HCT116 (cell line): ENCODE results near the gene THOC6. TPM values are rescaled to one million over a fixed set of nuclear protein-coding genes. Genes with fewer than 3 reads are reported as not detected.

ENCODE experiments used
- ATAC-seq: fragments of 200-7000 bp; cut with Tn5 transposase; 2 replicates; pipeline ENCODE4 v1.9.1; 2020; ENCODE audit warnings: mild to moderate bottlenecking, moderate library complexity
- BruUV-seq: library from RNA; stranded (reverse); fragments of 400-500 nt; replicated peaks from 2 replicates; lab custom pipeline; 2021; lab: Mats Ljungman, UMichigan
- CTCF ChIA-PET: fragments of 300-600 bp; sonication (Branson Sonifier 250); formaldehyde crosslinking; loops from one replicate; lab custom pipeline; 2021; ENCODE audit warnings: antibody characterized with exemption; lab: Charles Lee
- POLR2A ChIA-PET: fragments of 300-600, 350-600 bp; sonication (Branson Sonifier 250); formaldehyde crosslinking; loops from one replicate; lab custom pipeline; 2021; ENCODE audit warnings: antibody characterized with exemption; lab: Charles Lee
- RAD21 ChIA-PET, 2 experiments: fragments of 300-600 bp; sonication (Branson Sonifier 250); formaldehyde crosslinking; loops; one replicate each; lab custom pipeline; 2023; ENCODE audit warnings: low total read pairs in 2 of 2; ENCODE audit not compliant: uncharacterized antibody in 2 of 2, unreplicated experiment in 2 of 2, low non-redundant PET in 1 of 2; lab: Charles Lee
- DNase-seq: peaks from one replicate; pipeline ENCODE4 v3.0.0-alpha.2; 2010; ENCODE audit warnings: low read depth, low spot score
- H2AFZ ChIP-seq: fragments of 200-600 bp; shearing (Covaris generic), sonication (generic); 2 replicates; pipeline ENCODE4 v1.6.1; 2017; ENCODE audit warnings: low read depth, mixed run types, mixed read lengths, antibody characterized with exemption, low read length; ENCODE audit not compliant: poor library complexity, severe bottlenecking
- H3K27ac ChIP-seq: 2 replicates; pipeline ENCODE4 v1.5.1; 2012; ENCODE audit warnings: low read depth, low read length
- H3K27me3 ChIP-seq: fragments of 200-600 bp; sonication (generic); 2 replicates; pipeline ENCODE4 v1.6.1; 2016; ENCODE audit warnings: mixed run types, low read length, mixed read lengths; ENCODE audit not compliant: insufficient read depth
- H3K36me3 ChIP-seq, 2 experiments: fragments of 200-500 bp in 1 of 2; fragments of 200-600 bp in 1 of 2; sonication (Bioruptor generic) in 1 of 2; sonication (generic) in 1 of 2; 2 replicates each; pipeline versions ENCODE4 v1.5.1 to v1.6.1; 2014 to 2016; ENCODE audit warnings: low read length in 2 of 2, inconsistent platforms in 1 of 2, mixed read lengths in 1 of 2, mixed run types in 1 of 2; ENCODE audit not compliant: insufficient read depth in 2 of 2, control insufficient read depth in 1 of 2
- H3K4me1 ChIP-seq, 2 experiments: fragments of 200-600 bp in 1 of 2; sonication (generic) in 1 of 2; 2 replicates each; pipeline versions ENCODE4 v1.5.1 to v1.6.1; 2012 to 2017; ENCODE audit warnings: low read length in 2 of 2, inconsistent platforms in 1 of 2, mild to moderate bottlenecking in 1 of 2, mixed read lengths in 1 of 2, mixed run types in 1 of 2, moderate library complexity in 1 of 2; ENCODE audit not compliant: insufficient read depth in 2 of 2, control insufficient read depth in 1 of 2
- H3K4me2 ChIP-seq: fragments of 200-600 bp; sonication (generic); 2 replicates; pipeline ENCODE4 v1.6.1; 2017; ENCODE audit warnings: mixed run types, low read length, mixed read lengths
- H3K4me3 ChIP-seq, 2 experiments: fragments of 200-600 bp in 1 of 2; sonication (generic) in 1 of 2; replicated peaks in 1 of 2; 2 replicates each; pipeline ENCODE4 v1.5.1; 2011 to 2016; ENCODE audit warnings: low read length in 2 of 2, control low read depth in 1 of 2, low read depth in 1 of 2, mild to moderate bottlenecking in 1 of 2, mixed read lengths in 1 of 2, mixed run types in 1 of 2
- H3K79me2 ChIP-seq: fragments of 200-600 bp; sonication (generic); 2 replicates; pipeline ENCODE4 v1.6.1; 2017; ENCODE audit warnings: mild to moderate bottlenecking, mixed run types, low read length, moderate library complexity, mixed read lengths; ENCODE audit not compliant: insufficient read depth
- H3K9ac ChIP-seq: fragments of 200-600 bp; sonication (generic); 2 replicates; pipeline ENCODE4 v1.6.1; 2016; ENCODE audit warnings: low read length, mixed read lengths
- H3K9me2 ChIP-seq: fragments of 200-600 bp; sonication (generic), shearing (Covaris generic); 2 replicates; pipeline ENCODE4 v1.6.1; 2017; ENCODE audit warnings: mixed run types, mild to moderate bottlenecking, moderate library complexity; ENCODE audit not compliant: insufficient read depth
- H3K9me3 ChIP-seq, 2 experiments: fragments of 200-500 bp in 1 of 2; fragments of 200-600 bp in 1 of 2; sonication (Bioruptor generic) in 1 of 2; sonication (generic) in 1 of 2; 2 replicates each; pipeline ENCODE4 v1.6.1; 2014 to 2017; ENCODE audit warnings: low read length in 2 of 2, mixed read lengths in 2 of 2, inconsistent platforms in 1 of 2, low read depth in 1 of 2, mild to moderate bottlenecking in 1 of 2, mixed run types in 1 of 2, moderate library complexity in 1 of 2; ENCODE audit not compliant: control insufficient read depth in 1 of 2, insufficient read depth in 1 of 2
- H4K20me1 ChIP-seq: fragments of 200-600 bp; sonication (generic), shearing (Covaris generic); 2 replicates; pipeline ENCODE4 v1.6.1; 2017; ENCODE audit warnings: mixed run types, mild to moderate bottlenecking, moderate library complexity; ENCODE audit not compliant: insufficient read depth
- CBX3 ChIP-seq: IDR thresholded peaks from 2 replicates; pipeline ENCODE4 v1.6.1; 2012; ENCODE audit warnings: low read depth
- CEBPB ChIP-seq: IDR thresholded peaks from 2 replicates; pipeline ENCODE4 v1.6.1; 2012; ENCODE audit warnings: low read depth
- EGR1 ChIP-seq: IDR thresholded peaks from 2 replicates; pipeline ENCODE4 v1.6.1; 2012; ENCODE audit warnings: low read depth
- ELF1 ChIP-seq: IDR thresholded peaks from 2 replicates; pipeline ENCODE4 v1.6.1; 2012; ENCODE audit warnings: low read depth, borderline replicate concordance
- EZH2 ChIP-seq: fragments of 200-600 bp; sonication (generic); IDR thresholded peaks from 2 replicates; pipeline ENCODE4 v1.6.1; 2017; ENCODE audit warnings: antibody characterized with exemption, mixed run types
- EZH2phosphoT487 ChIP-seq: fragments of 200-600 bp; IDR thresholded peaks from 2 replicates; pipeline ENCODE4 v1.6.1; 2018; ENCODE audit warnings: antibody characterized with exemption, borderline replicate concordance
- FOSL1 ChIP-seq: IDR thresholded peaks from 2 replicates; pipeline ENCODE4 v1.6.1; 2012; ENCODE audit warnings: low read depth
- POLR2A ChIP-seq: IDR thresholded peaks from 2 replicates; pipeline ENCODE4 v1.7.0; 2011; ENCODE audit warnings: borderline replicate concordance; ENCODE audit not compliant: insufficient read depth, insufficient read length; ENCODE audit errors: extremely low read depth
- POLR2AphosphoS5 ChIP-seq: IDR thresholded peaks from 2 replicates; pipeline ENCODE4 v1.6.1; 2011; ENCODE audit warnings: mild to moderate bottlenecking, low read depth, low read length, moderate library complexity
- SIN3A ChIP-seq: IDR thresholded peaks from 2 replicates; pipeline ENCODE4 v1.6.1; 2012; ENCODE audit warnings: low read depth
- SRF ChIP-seq: IDR thresholded peaks from 2 replicates; pipeline ENCODE4 v1.6.1; 2012; ENCODE audit warnings: low read depth
- TCF7L2 ChIP-seq: IDR thresholded peaks from 2 replicates; pipeline ENCODE4 v1.7.0; 2011; ENCODE audit warnings: borderline replicate concordance, inconsistent platforms; ENCODE audit not compliant: insufficient read depth, insufficient read length; ENCODE audit errors: extremely low read depth
- YY1 ChIP-seq: IDR thresholded peaks from 2 replicates; pipeline ENCODE4 v1.6.1; 2011; ENCODE audit warnings: low read length, low read depth, moderate library complexity, mild to moderate bottlenecking; ENCODE audit not compliant: insufficient replicate concordance; ENCODE audit errors: extremely low read depth
- ZFX ChIP-seq: fragments of 450-650 bp; IDR thresholded peaks from 2 replicates; pipeline ENCODE4 v1.6.1; 2017
- ZNF274 ChIP-seq: fragments of 200-500 bp; sonication (Bioruptor generic); IDR thresholded peaks from 2 replicates; pipeline ENCODE4 v1.6.1; 2014; ENCODE audit warnings: mild to moderate bottlenecking, low read depth, low read length, inconsistent platforms
- intact Hi-C: fragments of 100-400 bp; cut with micrococcal nuclease; formaldehyde crosslinking; loops from 2 replicates; pipeline ENCODE4 v1.10.0; 2022
- total RNA-seq: library from RNA; stranded (reverse); gene quantifications from one replicate; pipeline ENCODE4 v1.2.1, GENCODE V29; 2021; ENCODE audit not compliant: unreplicated experiment
- TF ChIP-seq, protein P1 (sequence below): IDR thresholded peaks from 2 replicates; pipeline ENCODE4 v1.6.1; 2012
- TF ChIP-seq, protein P2 (sequence below), 3 experiments: fragments of 200-600 bp in 1 of 3; sonication (generic) in 1 of 3; IDR thresholded peaks in 2 of 3; conservative IDR thresholded peaks in 1 of 3; 2 replicates each; pipeline ENCODE4 v1.5.1; 2012 to 2017; ENCODE audit warnings: low read depth in 2 of 3, low read length in 2 of 3, antibody characterized with exemption in 1 of 3, borderline replicate concordance in 1 of 3, control low read depth in 1 of 3, mild to moderate bottlenecking in 1 of 3, mixed read lengths in 1 of 3, mixed run types in 1 of 3, moderate library complexity in 1 of 3; ENCODE audit not compliant: insufficient read depth in 1 of 3
- TF ChIP-seq, protein P3 (sequence below): IDR thresholded peaks from 2 replicates; pipeline ENCODE4 v1.6.1; 2012
- TF ChIP-seq, protein P4 (sequence below): IDR thresholded peaks from 2 replicates; pipeline ENCODE4 v1.6.1; 2012; ENCODE audit warnings: low read depth

The THOC6 gene
- total RNA-seq, 1 experiment from 2014 or later, result 62.9 TPM

DNA sequence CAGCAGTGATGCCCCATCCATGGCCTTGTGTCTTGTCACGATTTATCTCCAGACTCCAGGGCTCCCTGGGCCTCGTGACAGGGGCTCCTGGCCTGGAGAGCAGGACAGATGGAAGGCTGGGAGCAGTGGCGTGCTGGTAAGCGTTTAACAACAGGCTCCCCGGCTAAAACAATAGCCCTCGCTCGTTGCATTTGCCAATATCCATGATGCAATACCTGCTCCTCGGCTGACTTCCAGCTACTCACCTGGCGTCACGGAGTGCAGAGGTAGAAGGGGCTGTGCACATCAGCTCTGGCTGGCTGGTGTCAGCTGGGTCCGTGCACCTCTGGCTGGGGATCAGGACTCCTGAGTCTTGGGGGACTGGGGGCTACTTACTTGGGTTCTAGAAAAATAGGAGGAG lies 14.4 kb downstream of the THOC6 start:
- CTCF ChIA-PET, result interaction anchor here (1.9 kb wide), 1 partner anchor 10 kb away, joined by 15 read pairs; no protein-coding TSS in a partner anchor
- DNase-seq (no peak), ATAC-seq (no peak)
- peaks cover 24 to 59% of the 10 kb centered on the region in 2 experiments for H3K4me1 ChIP-seq
- no peak overlapping the region for H3K9ac ChIP-seq
- H3K4me3 ChIP-seq, result no peak overlapping the region
- POLR2A ChIA-PET, result interaction anchor here (2.0 kb wide), 1 partner anchor 10 kb away, joined by 16 read pairs; no protein-coding TSS in a partner anchor
- H3K4me2 ChIP-seq, result no peak overlapping the region
- no peaks in the 10 kb centered on the region for H3K9me3 ChIP-seq
- RAD21 ChIA-PET, result no interaction called here
- no peaks in the 10 kb centered on the region for H4K20me1 ChIP-seq
- intact Hi-C loops, result no loop called here
- no TSS peak for BruUV-seq
- H3K79me2 ChIP-seq, result no peaks in the 10 kb centered on the region
- H3K9me2 ChIP-seq, result no peaks in the 10 kb centered on the region
- H3K27me3 ChIP-seq, result no peaks in the 10 kb centered on the region
- no peak overlapping the region for H3K27ac ChIP-seq
- TF ChIP-seq EGR1 (no peak), CBX3 (no peak), FOSL1 (no peak), EZH2phosphoT487 (no peak), ELF1 (no peak), TCF7L2 (no peak), POLR2AphosphoS5 (no peak), YY1 (no peak), SIN3A (no peak), ZNF274 (no peak), ZFX (no peak), SRF (no peak), POLR2A (no peak), EZH2 (no peak), CEBPB (no peak)
- TF ChIP-seq, protein P1, sequence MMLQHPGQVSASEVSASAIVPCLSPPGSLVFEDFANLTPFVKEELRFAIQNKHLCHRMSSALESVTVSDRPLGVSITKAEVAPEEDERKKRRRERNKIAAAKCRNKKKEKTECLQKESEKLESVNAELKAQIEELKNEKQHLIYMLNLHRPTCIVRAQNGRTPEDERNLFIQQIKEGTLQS, result no peak
- TF ChIP-seq, protein P2, sequence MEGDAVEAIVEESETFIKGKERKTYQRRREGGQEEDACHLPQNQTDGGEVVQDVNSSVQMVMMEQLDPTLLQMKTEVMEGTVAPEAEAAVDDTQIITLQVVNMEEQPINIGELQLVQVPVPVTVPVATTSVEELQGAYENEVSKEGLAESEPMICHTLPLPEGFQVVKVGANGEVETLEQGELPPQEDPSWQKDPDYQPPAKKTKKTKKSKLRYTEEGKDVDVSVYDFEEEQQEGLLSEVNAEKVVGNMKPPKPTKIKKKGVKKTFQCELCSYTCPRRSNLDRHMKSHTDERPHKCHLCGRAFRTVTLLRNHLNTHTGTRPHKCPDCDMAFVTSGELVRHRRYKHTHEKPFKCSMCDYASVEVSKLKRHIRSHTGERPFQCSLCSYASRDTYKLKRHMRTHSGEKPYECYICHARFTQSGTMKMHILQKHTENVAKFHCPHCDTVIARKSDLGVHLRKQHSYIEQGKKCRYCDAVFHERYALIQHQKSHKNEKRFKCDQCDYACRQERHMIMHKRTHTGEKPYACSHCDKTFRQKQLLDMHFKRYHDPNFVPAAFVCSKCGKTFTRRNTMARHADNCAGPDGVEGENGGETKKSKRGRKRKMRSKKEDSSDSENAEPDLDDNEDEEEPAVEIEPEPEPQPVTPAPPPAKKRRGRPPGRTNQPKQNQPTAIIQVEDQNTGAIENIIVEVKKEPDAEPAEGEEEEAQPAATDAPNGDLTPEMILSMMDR (IDR thresholded peaks at IDR 0.05 in 2 of 3, conservative IDR thresholded peaks at IDR 0.05 in 1 of 3; ENCODE audit: borderline replicate concordance in 1 of 3, insufficient read depth in 1 of 3, low read depth in 2 of 3, low read length in 2 of 3), result no peak
- TF ChIP-seq, protein P3, sequence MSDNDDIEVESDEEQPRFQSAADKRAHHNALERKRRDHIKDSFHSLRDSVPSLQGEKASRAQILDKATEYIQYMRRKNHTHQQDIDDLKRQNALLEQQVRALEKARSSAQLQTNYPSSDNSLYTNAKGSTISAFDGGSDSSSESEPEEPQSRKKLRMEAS, result no peak
- TF ChIP-seq, protein P4, sequence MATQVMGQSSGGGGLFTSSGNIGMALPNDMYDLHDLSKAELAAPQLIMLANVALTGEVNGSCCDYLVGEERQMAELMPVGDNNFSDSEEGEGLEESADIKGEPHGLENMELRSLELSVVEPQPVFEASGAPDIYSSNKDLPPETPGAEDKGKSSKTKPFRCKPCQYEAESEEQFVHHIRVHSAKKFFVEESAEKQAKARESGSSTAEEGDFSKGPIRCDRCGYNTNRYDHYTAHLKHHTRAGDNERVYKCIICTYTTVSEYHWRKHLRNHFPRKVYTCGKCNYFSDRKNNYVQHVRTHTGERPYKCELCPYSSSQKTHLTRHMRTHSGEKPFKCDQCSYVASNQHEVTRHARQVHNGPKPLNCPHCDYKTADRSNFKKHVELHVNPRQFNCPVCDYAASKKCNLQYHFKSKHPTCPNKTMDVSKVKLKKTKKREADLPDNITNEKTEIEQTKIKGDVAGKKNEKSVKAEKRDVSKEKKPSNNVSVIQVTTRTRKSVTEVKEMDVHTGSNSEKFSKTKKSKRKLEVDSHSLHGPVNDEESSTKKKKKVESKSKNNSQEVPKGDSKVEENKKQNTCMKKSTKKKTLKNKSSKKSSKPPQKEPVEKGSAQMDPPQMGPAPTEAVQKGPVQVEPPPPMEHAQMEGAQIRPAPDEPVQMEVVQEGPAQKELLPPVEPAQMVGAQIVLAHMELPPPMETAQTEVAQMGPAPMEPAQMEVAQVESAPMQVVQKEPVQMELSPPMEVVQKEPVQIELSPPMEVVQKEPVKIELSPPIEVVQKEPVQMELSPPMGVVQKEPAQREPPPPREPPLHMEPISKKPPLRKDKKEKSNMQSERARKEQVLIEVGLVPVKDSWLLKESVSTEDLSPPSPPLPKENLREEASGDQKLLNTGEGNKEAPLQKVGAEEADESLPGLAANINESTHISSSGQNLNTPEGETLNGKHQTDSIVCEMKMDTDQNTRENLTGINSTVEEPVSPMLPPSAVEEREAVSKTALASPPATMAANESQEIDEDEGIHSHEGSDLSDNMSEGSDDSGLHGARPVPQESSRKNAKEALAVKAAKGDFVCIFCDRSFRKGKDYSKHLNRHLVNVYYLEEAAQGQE, result no peak
- no peak overlapping the region for H2AFZ ChIP-seq
- no peaks in the 10 kb centered on the region for H3K36me3 ChIP-seq
